ENCODE measurements around the gene SNX30.

Gene SNX30

DNA sequence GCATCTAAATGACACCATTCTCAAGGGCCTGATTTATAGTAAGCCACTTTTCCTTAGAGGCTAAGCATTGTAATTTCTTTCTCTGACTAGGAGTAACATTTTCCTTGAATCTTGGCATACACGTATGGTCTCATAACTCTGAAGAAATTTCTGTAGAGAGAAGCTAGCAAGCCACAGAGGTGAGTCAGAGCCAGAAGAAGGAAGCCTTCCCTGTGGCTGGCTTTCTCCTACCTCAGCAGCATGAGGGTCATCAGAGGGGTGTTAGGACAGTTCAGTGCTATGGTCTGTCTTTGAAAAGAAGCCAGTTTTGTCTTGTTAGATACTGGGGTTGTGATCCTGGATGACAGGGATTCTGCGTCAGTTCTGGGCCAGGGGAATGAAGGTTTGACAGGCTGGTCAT lies 3.2 kb downstream of the SNX30 start:
- DNase-seq, result peak; percentile 16

DNA sequence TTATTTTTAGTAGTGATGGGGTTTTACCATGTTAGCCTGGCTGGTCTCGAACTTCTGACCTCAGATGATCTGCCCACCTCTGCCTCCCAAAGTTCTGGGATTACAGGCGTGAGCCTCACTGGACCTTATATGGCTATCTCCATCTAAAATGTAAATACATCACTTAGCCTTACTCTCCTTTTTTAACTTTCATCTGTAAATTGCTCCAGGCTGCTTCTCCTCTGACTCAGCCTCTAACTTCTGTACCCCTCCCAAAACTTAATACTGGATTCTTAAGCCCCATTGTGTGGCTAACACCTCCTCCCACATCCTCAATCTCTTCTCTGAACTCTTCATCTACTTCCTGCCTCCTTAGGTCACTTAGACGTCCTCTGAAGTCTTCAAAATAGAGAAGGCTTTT lies 4.0 kb downstream of the SNX30 start:
- DNase-seq, result no peak

DNA sequence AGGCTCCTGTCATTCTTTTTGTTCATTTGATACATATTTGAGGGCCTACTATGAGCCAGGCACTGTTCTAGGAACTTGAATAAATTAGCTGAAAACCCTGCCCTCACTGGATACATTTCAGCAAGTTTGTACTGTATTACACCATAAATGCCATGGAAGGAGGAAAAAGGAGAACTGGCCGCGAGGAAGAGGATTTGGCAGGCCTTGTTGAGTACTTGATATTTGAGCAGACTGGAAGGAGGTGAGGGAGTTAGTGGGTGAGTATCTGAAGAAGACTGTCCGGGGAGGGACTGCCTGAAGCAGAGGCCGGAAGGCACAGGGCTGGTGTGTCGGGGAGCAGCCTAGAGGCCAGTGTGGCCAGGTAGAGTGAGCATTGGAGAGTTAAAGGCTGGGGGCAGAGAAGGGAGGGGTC lies 4.5 kb downstream of the SNX30 start:
- no peak for DNase-seq

DNA sequence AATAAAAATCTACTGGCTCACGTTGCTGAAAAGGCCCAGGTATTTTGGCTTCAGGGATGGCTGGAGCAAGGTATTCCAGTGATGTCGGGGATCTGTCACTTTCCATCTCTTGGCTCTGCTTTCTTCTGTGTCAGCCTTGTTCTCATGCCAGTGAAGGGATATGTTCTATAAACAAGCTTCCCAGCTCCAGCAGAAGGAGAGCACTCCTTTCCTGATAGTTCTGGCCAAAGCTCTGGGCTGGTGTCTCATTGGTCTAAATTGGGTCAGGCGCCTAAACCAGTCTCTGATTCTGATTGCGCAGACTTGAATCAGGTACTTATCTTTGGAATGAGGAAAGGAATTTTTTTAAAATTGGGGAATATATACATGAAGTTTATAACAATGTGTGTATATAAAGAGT lies 5.1 kb downstream of the SNX30 start:
- no peak for DNase-seq

DNA sequence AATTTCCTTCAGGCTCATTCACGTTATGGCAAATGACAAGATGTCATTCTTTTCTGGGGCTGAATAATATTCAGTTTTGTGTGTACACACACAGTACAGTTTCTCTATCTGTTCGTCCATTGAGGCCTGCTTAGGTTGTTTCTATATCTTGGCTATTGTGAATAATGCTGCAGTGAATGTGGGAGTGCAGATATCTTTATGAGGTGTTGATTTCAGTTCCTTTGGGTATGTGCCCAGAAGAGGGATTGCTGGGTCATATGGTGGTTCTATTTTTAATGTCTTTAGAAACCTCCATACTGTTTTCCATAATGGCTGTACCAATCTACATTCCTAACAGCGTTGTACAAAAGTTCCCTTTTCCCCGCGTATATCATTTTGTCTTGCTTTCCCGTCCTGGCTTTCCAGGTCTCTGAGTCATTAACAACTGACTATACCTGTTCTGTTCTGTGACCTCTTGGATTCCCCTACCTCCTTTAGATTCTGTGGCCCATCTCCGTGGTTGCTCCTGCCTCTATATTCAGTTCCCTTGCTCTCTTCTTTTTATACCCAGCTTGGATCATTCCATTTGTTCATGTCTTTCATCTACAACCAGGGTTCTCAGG lies 6.8 kb downstream of the SNX30 start:
- no peak for DNase-seq

DNA sequence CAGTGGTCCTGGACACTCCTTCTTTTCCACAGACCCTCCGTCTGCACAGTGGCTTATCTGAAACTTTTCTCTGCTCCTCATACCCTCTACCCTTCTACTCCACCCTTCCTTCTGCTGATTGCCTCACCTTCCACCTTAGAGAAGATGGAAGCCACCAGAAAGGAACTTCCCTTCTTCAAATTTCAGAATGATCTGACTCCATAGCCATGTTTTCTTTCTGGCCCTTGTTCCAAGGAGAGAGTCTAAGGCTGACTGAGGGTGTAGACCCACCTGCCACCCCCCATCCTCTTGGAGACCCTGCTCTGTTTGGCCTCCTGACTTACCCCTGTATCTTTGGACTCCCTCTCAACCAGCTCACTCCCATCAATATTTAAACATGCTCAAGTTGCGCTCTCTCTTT lies 7.4 kb downstream of the SNX30 start:
- DNase-seq, result no peak

DNA sequence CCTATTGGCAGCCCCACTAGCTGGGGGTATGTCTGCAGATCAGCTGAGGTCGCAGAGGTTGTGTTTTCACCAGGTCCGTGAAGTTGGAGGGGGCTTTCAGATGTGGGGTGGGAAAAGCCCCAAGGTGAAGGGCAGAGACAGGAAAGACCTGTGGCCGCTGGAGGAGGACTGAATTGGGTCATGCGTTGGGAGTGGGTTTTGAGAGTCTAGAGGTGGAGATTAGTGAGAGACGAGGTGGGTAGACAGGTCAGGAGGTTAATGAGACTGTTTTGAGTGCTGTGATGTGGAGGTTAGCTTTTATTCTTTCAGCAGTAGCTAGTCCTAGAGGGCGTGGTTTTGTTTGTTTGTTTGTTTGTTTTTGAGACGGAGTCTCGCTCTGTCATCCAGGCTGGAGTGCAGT lies 10.3 kb downstream of the SNX30 start:
- DNase-seq, result no peak

DNA sequence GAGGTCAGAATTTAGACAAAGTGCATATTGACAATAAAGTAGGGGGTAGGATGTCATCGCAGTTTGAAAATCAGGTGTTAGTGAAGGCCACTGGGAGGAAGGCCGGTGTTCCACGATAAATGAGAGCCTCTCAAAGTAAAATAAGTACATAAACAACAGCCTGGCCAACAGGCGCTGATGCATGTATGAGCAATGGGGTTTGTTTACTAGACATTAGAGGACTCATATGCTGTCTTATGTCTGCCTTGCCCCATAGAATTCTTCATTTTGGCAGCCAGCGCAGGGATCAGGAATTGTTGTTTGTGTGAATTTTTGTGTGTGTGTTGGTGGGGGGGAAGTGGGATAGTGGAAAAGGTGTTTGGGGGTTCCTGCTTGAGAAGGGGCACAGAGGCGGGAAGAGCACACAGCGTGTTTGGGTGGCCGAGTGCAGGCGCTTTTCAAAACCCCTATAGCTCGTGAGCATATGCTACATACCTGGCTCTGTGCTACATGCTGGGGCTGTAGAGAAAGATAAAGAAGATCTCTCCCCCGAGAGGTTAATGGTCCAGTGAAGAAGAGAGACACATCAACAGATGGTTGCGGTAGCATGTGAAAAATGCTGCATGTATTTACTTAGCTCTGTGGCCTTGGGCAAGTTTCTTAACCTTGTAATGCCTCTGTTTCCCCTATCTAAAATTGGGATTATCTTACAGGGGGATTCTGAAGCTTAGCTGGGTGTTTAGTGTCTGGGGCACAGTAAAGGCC lies 11.5 kb downstream of the SNX30 start:
- DNase-seq, result no peak

DNA sequence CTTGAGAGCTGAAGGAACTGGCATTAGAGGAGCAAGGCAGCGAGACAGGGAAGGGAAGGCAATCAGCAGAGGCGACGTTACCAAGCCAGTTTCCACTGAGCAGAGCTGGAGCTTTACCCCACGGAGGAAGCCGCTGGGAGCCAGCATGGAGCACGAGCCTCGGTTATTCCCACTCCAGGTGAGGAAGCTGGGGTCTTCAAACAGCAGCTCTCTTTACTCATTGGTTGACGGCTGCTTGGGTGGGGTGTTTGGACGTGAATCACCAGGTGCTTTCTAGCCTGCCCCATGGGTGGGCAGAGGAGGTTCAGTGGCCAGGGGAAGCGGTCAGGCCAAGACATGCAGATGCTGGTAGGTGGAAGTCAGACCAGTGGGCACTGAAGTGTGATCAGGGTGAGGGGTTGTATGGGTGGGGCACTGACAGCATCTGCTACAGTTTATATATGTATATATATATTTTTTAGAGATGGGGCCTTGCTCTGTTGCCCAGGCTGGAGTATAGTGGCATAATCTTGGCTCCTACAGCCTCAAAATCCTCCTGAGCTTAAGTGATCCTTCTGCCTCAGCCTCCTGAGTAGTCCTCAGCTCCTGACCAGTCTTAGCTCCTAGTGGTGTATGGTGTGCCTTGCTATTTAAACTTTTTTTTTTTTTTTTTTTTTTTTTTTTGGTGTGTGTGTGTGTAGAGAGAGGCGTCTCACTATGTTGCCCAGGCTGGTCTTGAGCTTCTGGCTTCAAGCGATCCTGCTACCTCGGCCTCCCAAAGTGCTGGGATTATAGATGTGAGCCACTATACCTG lies 12.4 kb downstream of the SNX30 start:
- no peak for DNase-seq

DNA sequence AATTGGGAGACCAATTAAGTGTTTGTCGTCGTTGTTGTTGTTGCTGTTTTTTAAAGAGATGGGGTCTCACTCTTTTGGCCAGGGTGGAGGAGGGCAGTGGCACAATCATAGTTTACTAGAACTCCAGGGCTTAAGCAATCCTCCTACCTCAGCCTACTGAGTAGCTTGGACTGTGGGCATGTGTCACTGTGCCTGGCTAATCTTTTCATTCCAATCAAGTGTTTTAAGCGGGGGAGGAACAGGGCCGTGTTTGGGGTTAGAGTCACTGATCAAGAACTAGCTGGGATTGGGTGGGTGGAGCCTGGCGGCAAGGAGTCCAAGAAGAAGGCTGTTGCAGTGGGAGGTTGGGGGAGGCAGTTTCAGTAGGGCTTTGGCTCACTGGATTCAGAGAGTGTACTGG lies 13.8 kb downstream of the SNX30 start:
- peak; percentile 62 for DNase-seq

DNA sequence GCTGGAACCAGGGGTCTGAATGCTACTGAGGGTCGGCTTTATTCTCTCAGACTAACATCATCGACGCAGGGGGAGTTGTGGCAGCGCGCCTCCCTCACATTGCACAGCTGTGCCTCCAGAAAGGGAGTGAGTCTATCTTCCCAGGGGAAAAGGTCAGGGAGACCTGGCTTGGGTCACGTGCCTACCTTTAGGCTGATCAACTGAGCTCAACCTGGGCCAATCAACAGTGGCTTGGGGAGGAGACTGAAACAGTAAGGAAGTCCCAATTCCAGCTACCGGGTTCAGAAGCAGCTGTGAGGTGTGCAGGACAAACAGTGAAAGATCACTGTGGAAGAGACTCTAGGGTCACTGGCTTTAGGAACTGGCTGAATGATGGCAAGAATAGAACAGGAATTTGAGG lies 14.3 kb downstream of the SNX30 start:
- peak; percentile 45 for DNase-seq

DNA sequence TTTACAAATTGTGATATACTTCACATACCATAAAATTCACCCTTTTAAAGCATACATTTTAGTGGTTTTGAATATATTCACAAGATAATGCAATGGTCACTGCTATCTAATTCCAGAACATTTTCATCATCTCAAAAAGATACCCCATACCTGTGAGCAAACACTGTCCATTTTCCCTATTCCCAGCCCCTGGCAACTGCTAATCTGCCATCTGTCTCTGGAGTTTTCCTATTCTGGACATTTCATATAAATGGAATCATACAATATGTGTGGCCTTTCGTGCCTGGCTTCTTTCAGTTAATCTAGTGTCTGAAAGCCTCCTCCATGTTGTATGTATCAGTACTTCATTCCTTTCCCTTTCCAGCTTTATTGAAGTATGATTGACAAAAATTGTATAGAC lies 14.7 kb downstream of the SNX30 start:
- DNase-seq, result no peak

DNA sequence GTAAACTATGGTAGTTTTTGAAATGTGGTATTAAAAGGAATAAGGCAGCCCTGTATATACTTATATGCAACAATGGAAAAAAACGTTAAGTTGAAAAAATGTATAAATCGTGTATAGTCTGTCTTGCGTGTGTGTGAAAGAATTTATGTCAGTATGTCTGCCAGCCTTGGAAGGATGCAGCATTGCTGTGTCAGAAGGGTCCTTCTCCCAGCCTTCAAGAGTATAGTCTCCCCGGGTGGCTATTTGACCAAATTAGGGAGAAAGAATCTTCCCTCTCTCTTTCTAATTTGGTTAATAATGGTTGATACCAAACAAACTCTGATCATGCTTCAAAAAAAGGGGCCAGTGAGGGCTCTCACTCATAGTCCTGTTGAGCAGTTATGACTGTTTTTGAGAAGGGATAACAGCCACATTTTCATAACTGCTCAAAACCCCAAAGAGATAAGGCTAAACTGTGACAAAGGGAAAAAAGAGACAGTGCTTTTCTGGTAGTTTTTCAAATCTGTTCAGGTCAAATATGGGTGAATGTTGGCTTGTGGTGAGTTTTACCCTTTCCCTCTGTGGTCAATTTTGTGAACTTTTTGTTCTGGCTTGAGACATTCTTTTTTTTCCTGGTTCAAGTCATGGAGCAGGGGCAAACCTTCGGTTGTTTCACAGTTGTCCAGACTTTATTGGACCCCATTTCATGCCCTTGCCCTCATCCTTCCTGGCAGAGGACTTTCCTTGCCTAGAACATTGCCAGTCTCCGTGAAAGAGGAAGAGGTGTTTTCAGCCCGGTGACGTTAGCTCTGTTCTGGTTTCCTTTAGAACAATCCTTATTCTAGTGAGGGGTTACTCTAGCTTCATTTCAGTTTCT lies 21.0 kb downstream of the SNX30 start:
- DNase-seq, result no peak

DNA sequence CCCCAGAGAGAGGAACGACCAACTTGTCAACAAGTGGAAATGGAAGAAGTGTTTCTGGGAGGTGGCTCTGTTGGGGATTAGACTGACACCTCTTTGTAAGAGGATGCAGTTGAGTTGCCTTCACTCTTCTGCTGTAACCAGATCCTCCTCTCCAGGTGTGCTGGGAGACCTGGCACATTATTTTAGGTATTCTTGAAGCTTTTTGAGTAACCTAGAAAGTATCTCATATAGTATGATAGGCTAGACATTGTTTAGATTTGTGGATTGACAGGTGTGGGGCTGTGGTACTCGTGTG lies 21.6 kb downstream of the SNX30 start:
- no peak for DNase-seq

DNA sequence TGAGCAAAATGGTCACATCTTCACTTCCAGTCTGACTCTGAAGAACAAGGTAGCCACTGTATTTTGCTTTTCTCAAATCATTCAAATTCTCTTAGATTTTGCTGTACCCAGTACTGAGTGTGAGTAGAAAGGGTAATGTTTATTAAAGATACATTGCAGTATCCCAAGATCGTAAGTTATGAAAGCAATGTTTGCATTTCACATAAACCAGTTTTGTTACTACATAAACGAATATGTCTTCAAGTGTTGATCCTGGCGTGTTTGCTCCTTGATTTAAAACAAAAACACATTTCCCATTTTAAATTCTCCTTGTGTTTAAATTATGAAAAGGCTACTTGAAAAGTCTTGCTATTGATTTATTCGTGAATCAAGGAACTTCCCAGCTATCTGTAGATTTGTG lies 22.0 kb downstream of the SNX30 start:
- DNase-seq, result no peak

DNA sequence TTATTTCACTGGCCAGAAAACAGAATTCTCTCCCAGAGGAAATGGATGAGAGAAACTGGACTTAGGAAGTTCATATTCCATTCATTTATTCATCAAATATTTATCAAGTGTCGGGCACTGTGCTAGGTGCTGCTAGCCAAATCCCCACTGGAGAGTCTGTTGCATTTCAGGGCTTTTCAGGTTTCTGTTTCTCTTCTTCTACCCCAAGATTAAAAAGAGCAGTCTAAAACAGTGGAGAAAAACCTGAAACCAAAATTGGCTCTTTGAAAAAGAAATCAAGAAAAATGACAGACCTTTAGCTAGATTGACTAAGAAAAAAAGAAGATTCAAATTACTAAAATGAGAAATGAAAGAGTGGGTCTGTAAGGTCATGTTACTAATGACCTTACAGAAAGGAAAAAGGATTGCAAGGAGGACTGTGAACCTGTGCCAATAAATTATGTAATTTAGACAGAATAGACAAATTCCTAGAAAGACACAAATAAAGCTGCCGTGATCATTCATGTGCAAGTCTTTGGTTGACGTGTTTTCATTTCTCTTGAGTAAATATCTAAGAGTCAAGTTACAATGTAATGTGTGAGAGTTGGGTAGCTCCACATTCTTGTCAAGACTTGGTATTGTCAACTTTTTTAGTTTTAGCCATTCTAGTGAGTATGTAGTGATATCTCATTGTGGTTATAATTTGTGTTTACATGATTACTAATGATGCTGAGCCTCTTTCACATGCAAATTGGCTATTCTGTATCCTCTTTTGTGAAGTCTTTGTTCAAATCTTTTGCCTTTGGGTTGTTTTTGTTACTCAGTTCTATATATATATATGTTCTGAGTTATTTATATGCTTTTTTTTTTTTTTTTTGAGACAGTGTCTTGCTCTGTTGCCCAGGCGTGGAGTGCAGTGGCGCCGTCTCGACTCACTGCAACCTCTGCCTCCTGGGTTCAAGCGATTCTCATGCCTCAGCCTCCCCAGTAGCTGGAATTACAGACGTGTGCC lies 23.7 kb downstream of the SNX30 start:
- no peak for DNase-seq

DNA sequence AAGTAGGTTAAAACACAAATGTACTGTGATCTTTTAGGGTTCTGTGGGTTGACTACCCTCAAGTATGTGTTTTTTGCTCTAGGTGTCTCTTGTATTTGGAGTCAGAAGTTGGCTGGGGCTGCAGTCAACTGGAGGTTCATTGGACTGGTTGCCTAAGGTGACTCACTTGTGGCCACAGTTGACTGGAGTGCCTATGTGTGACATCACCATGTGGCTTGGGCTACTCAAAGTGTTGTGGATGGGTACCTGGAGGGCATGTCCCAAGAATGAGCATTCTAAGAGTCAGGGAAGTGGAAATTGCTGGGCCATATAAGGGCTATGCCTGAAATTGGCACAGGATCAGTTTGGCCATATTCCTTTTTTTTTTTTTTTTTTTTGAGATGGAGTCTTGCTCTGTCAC lies 27.4 kb downstream of the SNX30 start:
- no peak for DNase-seq

DNA sequence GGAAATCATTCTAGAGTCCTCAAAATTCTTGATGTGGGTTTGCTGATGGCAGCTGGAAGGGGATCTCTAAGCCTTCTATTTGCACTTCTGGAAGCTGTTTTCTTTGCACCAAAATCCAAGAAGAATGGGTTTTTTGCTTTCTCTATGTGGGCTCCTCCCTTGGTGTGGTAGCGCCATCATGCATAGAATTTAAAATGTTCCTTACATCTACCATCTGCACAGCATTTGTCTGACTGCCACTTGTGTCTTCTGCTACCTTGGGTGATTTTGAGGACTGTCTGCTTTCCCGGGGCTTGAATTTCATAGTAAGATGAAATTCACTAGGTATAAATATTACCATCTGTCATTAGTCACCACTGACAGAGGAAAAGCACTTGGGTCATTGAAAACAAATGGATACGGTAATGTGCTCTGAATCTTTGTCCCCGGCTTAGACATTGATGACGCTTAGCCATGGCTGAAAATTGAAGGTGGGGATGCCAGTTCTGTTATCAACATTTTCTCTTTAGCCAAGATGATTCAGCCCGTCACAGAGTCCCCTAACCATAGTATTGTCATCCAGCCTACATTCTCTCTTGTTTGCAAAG lies 30.0 kb downstream of the SNX30 start:
- DNase-seq, result peak; percentile 90

DNA sequence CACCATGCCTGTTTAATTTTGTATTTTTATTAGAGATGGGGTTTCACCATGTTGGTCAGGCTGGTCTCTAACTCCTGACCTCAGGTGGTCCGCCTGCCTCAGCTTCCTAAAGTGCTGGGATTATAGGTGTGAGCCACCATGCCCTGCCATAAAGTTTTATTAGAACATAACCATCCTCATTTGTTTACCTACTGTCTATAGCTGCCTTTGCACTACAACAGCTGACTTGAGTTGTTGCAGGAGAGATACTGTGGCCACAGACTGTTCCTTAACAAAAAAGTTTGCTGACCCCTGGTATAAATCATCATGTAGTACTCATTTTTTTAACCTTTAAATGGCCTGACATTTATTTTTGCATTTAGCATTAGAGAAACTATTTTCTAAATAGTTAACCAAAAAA lies 31.7 kb downstream of the SNX30 start:
- no peak for DNase-seq

DNA sequence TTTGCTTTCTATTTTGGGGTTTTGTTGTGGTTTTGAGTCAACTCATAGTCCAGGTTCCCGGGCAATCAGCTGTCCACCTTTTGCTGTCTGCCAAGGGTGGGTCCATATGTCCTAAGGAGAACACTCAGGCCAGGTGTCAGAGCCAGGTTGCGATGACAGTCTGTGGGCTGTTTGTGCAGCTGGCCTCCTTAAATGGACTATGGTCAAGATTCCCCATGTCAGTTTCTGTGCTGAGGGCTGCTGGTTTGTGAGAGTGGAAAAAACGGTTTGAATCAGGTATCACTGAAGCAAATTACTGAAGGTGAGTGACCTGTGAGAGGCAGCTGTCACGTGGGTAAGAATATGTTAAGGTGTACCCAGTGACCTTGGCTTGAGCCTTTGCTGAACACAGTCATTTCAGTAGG lies 33.0 kb downstream of the SNX30 start:
- DNase-seq, result no peak

DNA sequence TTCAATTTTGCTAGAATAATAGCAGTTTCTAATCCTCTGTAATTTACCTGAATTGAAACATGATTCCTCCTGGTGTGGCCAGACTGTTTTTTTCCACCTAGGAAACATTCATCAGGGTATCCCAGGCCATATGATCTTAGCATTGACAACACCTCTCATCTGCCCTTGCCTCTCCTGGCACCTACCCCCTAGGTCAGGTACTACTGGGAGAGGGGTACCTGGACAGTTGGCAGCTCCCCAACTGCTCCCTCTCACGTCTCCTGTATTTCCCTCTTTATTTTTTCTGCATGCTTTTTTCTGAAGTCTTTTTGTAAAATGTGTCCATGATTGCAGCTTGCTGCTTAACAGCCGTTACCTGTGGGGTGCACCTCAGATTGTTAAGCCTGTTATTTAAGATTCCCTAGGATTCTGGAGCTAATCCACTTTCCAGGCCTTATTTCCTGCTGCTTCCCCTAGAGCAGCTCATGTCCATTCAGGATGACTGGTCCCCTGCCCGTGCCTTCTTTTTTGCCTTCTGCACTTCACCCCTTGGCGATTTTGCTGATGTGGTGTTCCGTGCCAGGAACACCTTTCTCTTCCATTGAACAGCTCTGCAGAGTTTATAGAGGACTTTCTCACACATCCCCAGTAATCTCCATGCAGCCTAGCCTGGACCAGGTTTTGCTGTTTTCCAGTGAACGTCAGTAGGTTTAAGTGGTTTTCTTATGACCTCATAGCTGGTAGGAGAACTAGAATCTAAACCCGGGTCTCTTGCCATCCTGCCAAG lies 33.6 kb downstream of the SNX30 start:
- DNase-seq, result peak; percentile 61
